ENCODE data around the gene EPS8L1.

Gene EPS8L1

GRCh38 chr19:55115446-55116065, 39.9 kb downstream of the EPS8L1 start:
- no peak for DNase-seq (ENCODE audit: low read depth, low spot score)

GRCh38 chr19:55116232-55116858, 40.7 kb downstream of the EPS8L1 start:
- peak; percentile 17 for DNase-seq (ENCODE audit: low read depth, low spot score)

GRCh38 chr19:55116859-55117662, 41.4 kb downstream of the EPS8L1 start, which contains the start of gene PPP1R12C:
Gene PPP1R12C (minus strand): TSS chr19:55117637. CDS start chr19:55117543, 94 bp downstream.
- no peak for DNase-seq (ENCODE audit: low read depth, low spot score)

GRCh38 chr19:55117663-55118391, 42.2 kb downstream of the EPS8L1 start:
- DNase-seq (ENCODE audit: low read depth, low spot score) = peak; percentile 98

GRCh38 chr19:55118401-55118991, 42.8 kb downstream of the EPS8L1 start:
- peak; percentile 28 for DNase-seq (ENCODE audit: low read depth, low spot score)

GRCh38 chr19:55119053-55119452, 43.4 kb downstream of the EPS8L1 start:
- DNase-seq (ENCODE audit: low read depth, low spot score) = no peak

GRCh38 chr19:55131421-55131820, 55.8 kb downstream of the EPS8L1 start:
- DNase-seq (ENCODE audit: low read depth, low spot score) = no peak

GRCh38 chr19:55132453-55133129, 56.9 kb downstream of the EPS8L1 start:
- no peak for DNase-seq (ENCODE audit: low read depth, low spot score)

- DNase-seq (ENCODE audit: low read depth, low spot score) = no peak
These were observed 58.2 kb downstream of the EPS8L1 start for GRCh38 chr19:55133639-55134444.

- no peak for DNase-seq (ENCODE audit: low read depth, low spot score)
These were observed 59.1 kb downstream of the EPS8L1 start for GRCh38 chr19:55134736-55135135.

GRCh38 chr19:55136399-55137102, 60.9 kb downstream of the EPS8L1 start:
- no peak for DNase-seq (ENCODE audit: low read depth, low spot score)

All from smooth muscle cell of the brain vasculature (primary cell).